Activated CD8-positive, alpha-beta T cell treated with anti-CD3 and anti-CD28 coated beads for 36 hours (primary cell): Measurements from ENCODE around the gene GALNTL6. TPM values are rescaled to one million over a fixed set of nuclear protein-coding genes. Genes with fewer than 3 reads are reported as not detected.

Experiments
- ATAC-seq: fragments of 200-7000 bp; cut with Tn5 transposase; one replicate; pipeline ENCODE4 v1.10.0; 2021; ENCODE audit warnings: mild to moderate bottlenecking, moderate library complexity
- CTCF ChIA-PET: fragments of 350-600 bp; sonication (Branson Sonifier 250); formaldehyde crosslinking; loops from one replicate; lab custom pipeline; 2021; ENCODE audit warnings: antibody characterized with exemption; lab: Charles Lee
- POLR2A ChIA-PET: fragments of 350-600 bp; sonication (Branson Sonifier 250); formaldehyde crosslinking; loops from one replicate; lab custom pipeline; 2021; ENCODE audit warnings: antibody characterized with exemption; lab: Charles Lee
- DNase-seq: peaks from one replicate; pipeline ENCODE4 v3.0.0-alpha.2; 2020
- H3K27ac Mint-ChIP-seq: one replicate; pipeline ENCODE4 v1.8.0; 2021; ENCODE audit warnings: mild to moderate bottlenecking, mixed read lengths
- H3K27me3 Mint-ChIP-seq: one replicate; pipeline ENCODE4 v1.8.0; 2021; ENCODE audit warnings: mixed read lengths
- H3K36me3 Mint-ChIP-seq: one replicate; pipeline ENCODE4 v1.8.0; 2021; ENCODE audit warnings: low read depth, mixed read lengths
- H3K4me1 Mint-ChIP-seq: one replicate; pipeline ENCODE4 v1.8.0; 2021; ENCODE audit warnings: low read depth, mixed read lengths
- H3K4me3 Mint-ChIP-seq: one replicate; pipeline ENCODE4 v1.8.0; 2021; ENCODE audit warnings: mild to moderate bottlenecking, moderate library complexity, mixed read lengths
- H3K9me3 Mint-ChIP-seq: one replicate; pipeline ENCODE4 v1.8.0; 2021; ENCODE audit warnings: mixed read lengths
- CTCF ChIP-seq: fragments of 200-600 bp; IDR thresholded peaks from one replicate; pipeline ENCODE4 v1.8.0; 2022; ENCODE audit warnings: antibody characterized with exemption, mild to moderate bottlenecking
- intact Hi-C: fragments of 100-400 bp; cut with micrococcal nuclease; formaldehyde crosslinking; loops from one replicate; pipeline ENCODE4 v1.10.0; 2022
- total RNA-seq, 2 experiments: library from RNA; stranded (reverse); gene quantifications; one replicate each; pipeline ENCODE4 v1.2.3, GENCODE V29; 2021

Gene GALNTL6
- total RNA-seq, 2 experiments from 2014 or later: not detected

- ChIA-PET POLR2A (no interaction called here), CTCF (no interaction called here)
- H3K27ac Mint-ChIP-seq: no peak overlapping the region
- DNase-seq: no peak
- no peaks in the 10 kb centered on the region for H3K4me1 Mint-ChIP-seq
- intact Hi-C loops: no loop called here
- peaks cover 2% of the 10 kb centered on the region for H3K9me3 Mint-ChIP-seq
- H3K4me3 Mint-ChIP-seq: no peak overlapping the region
- H3K36me3 Mint-ChIP-seq: no peaks in the 10 kb centered on the region
- TF ChIP-seq CTCF: no peak
- no peak for ATAC-seq
- no peaks in the 10 kb centered on the region for H3K27me3 Mint-ChIP-seq
Observed at GRCh38 chr4:172099376-172099775, 286.2 kb downstream of the GALNTL6 start.

GRCh38 chr4:172103456-172103855 is 290.3 kb downstream of the GALNTL6 start:
- TF ChIP-seq CTCF: no peak
- Mint-ChIP-seq H3K27me3 (no peaks in the 10 kb centered on the region), H3K36me3 (no peaks in the 10 kb centered on the region), H3K4me1 (no peaks in the 10 kb centered on the region), H3K27ac (no peak overlapping the region), H3K4me3 (no peak overlapping the region), H3K9me3 (peaks cover 2% of the 10 kb centered on the region)
- ATAC-seq (no peak), DNase-seq (no peak)
- intact Hi-C loops: no loop called here
- CTCF ChIA-PET: no interaction called here
- POLR2A ChIA-PET: no interaction called here

GRCh38 chr4:172104539-172104938 is 291.3 kb downstream of the GALNTL6 start:
- DNase-seq (no peak), ATAC-seq (no peak)
- Mint-ChIP-seq H3K4me3 (no peak overlapping the region), H3K36me3 (no peaks in the 10 kb centered on the region), H3K4me1 (no peaks in the 10 kb centered on the region), H3K27ac (no peak overlapping the region), H3K9me3 (no peaks in the 10 kb centered on the region), H3K27me3 (no peaks in the 10 kb centered on the region)
- intact Hi-C loops: no loop called here
- TF ChIP-seq CTCF: no peak
- ChIA-PET CTCF (no interaction called here), POLR2A (no interaction called here)

- no peak for TF ChIP-seq CTCF
- POLR2A ChIA-PET: no interaction called here
- no peak for DNase-seq
- no peaks in the 10 kb centered on the region for H3K9me3 Mint-ChIP-seq
- CTCF ChIA-PET: no interaction called here
- H3K4me3 Mint-ChIP-seq: no peak overlapping the region
- H3K4me1 Mint-ChIP-seq: no peaks in the 10 kb centered on the region
- no peaks in the 10 kb centered on the region for H3K27me3 Mint-ChIP-seq
- ATAC-seq: no peak
- H3K27ac Mint-ChIP-seq: no peak overlapping the region
- intact Hi-C loops: no loop called here
- H3K36me3 Mint-ChIP-seq: no peaks in the 10 kb centered on the region
Observed at GRCh38 chr4:172105918-172106317, 292.7 kb downstream of the GALNTL6 start.

- ChIA-PET CTCF (no interaction called here), POLR2A (no interaction called here)
- no peak for TF ChIP-seq CTCF
- Mint-ChIP-seq H3K9me3 (peaks cover 3% of the 10 kb centered on the region), H3K27me3 (no peaks in the 10 kb centered on the region), H3K36me3 (no peaks in the 10 kb centered on the region), H3K27ac (no peak overlapping the region), H3K4me1 (no peaks in the 10 kb centered on the region), H3K4me3 (no peak overlapping the region)
- ATAC-seq: no peak
- intact Hi-C loops: no loop called here
- DNase-seq: no peak
Observed at GRCh38 chr4:172109466-172109865, 296.3 kb downstream of the GALNTL6 start.
